Vagina (tissue), 2 donors: ENCODE data around the gene SIM1. TPM values are rescaled to one million over a fixed set of nuclear protein-coding genes. Genes with fewer than 3 reads are reported as not detected.

ENCODE experiments used
- DNase-seq, 2 donors: peaks; one replicate each; pipeline ENCODE4 v3.0.0-alpha.2; 2017; ENCODE audit errors: extremely low spot score in 2 of 2
- H3K27ac ChIP-seq: fragments of 200-600 bp; sonication (generic); one replicate; pipeline ENCODE4 v1.5.1; 2019
- H3K27me3 ChIP-seq: fragments of 200-600 bp; sonication (generic); one replicate; pipeline ENCODE4 v1.5.1; 2019
- H3K36me3 ChIP-seq, 2 donors: fragments of 200-600 bp; sonication (generic); one replicate each; pipeline ENCODE4 v1.5.1; 2017 to 2019
- H3K4me1 ChIP-seq: fragments of 200-600 bp; sonication (generic); one replicate; pipeline ENCODE4 v1.5.1; 2019
- H3K4me3 ChIP-seq, 2 donors: fragments of 200-600 bp; sonication (generic); 1 replicate in 1 of 2; 2 replicates in 1 of 2; pipeline ENCODE4 v1.5.1; 2016 to 2019
- H3K9me3 ChIP-seq: fragments of 200-600 bp; sonication (generic); one replicate; pipeline ENCODE4 v1.5.1; 2019
- POLR2A ChIP-seq, 2 donors: fragments of 450-650 bp; IDR thresholded peaks; one replicate each; pipeline ENCODE4 v1.6.1; 2017; ENCODE audit warnings: antibody characterized with exemption in 2 of 2, mild to moderate bottlenecking in 2 of 2, moderate library complexity in 2 of 2
- POLR2AphosphoS5 ChIP-seq, 2 donors: sonication (generic); formaldehyde crosslinking; IDR thresholded peaks; one replicate each; pipeline ENCODE4 v1.9.0; 2017; ENCODE audit warnings: antibody characterized with exemption in 2 of 2, mild to moderate bottlenecking in 2 of 2, low read depth in 1 of 2; ENCODE audit not compliant: insufficient read depth in 1 of 2
- intact Hi-C: fragments of 100-400 bp; cut with DNase I; formaldehyde crosslinking; loops from one replicate; pipeline ENCODE4 v1.15.1; 2023
- total RNA-seq: library from RNA; depleted of rRNA; stranded (reverse); fragments of >200 nt; gene quantifications from one replicate; pipeline ENCODE4 v1.2.3, GENCODE V29; 2016
- TF ChIP-seq, protein P1 (sequence below), 3 experiments: fragments of 450-650 bp in 2 of 3; fragments of 200-600 bp in 1 of 3; sonication (generic) in 1 of 3; IDR thresholded peaks; one replicate each; pipeline ENCODE4 v1.5.1; 2017 to 2019; ENCODE audit warnings: antibody characterized with exemption in 3 of 3, mild to moderate bottlenecking in 2 of 3, moderate library complexity in 2 of 3

SIM1 gene
- total RNA-seq, 1 donor from 2014 or later: not detected

DNA sequence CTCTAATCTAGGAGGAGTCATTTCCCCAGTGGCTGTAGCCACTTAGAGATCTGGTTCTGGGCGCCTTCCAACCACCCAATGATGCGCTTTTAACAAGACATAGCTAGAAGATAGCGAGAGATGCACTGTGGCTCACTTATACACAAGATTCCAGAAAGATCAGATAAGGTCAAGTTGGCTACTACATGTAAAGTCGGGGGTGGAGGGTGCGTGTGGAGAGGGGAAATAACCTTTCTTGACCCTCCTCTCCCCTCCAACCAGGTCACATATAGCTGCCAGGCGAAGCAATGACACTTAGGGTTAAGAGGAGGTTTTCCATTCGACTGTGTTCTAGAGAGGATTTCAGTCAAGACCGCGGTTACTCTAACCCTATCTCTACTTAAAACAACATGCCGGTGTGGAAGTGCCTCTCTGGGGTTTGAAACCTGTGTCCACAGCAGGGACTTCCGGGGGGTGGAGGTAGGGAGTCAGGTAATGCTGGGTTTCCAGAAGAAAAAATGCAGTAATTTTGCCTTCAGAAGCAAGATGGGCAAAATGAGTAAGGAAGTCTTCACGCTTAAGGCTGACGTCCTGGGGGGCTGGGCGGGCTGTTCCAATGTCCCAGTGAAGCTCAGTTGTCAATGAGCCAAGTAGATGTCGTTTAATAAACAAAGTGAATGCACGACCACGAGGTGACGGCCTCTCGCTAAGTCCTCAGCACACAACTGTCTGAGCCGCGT is 1.8 kb upstream of the SIM1 start:
- DNase-seq: peak in 1 of 2 donors; percentile 52
- intact Hi-C loops: no loop called here

DNA sequence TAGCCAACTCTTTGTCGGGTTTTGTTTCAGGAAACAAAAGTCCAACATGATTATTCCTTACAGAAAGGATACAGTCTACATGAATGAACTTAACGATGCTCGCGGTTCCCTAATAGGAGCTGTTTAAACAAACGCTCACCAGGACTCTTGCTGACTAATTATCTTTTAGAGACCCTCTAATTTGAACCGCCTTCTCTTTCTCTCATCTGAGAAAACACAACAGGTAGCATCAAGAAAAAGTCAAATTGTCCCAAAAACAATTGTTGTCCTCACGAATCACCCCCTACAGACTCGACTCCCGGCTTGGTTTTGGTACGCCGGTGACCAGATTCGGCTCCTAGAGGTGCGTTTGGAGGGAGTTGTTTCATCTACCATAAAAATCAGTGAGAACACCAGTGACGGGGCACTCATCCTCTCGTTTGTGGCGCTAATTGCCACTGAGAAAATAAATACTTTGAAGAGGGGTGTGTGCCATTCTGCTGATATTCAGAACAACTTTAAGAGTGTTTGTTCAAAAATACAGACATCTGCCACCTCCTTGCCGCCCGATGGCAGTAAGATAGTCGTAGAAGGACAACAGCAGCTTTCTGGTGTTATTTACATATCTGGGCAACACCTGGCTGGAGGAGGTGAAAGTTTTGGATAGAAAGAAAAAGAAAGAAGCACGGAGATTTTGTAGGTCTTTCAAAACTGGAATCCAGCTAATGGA is 1.1 kb upstream of the SIM1 start:
- intact Hi-C loops: no loop called here
- Histone ChIP-seq H3K36me3 (no peaks in the 10 kb centered on the region), H3K27me3 (peaks cover 33% of the 10 kb centered on the region), H3K27ac (no peak overlapping the region), H3K9me3 (no peaks in the 10 kb centered on the region), H3K4me1 (peaks cover 12% of the 10 kb centered on the region), H3K4me3 (no peak overlapping the region)
- no peak for TF ChIP-seq POLR2AphosphoS5 (IDR thresholded peaks at IDR 0.05; ENCODE audit: insufficient read depth in 1 of 2, low read depth in 1 of 2)
- TF ChIP-seq POLR2A (IDR thresholded peaks at IDR 0.05): no peak
- TF ChIP-seq, protein P1, sequence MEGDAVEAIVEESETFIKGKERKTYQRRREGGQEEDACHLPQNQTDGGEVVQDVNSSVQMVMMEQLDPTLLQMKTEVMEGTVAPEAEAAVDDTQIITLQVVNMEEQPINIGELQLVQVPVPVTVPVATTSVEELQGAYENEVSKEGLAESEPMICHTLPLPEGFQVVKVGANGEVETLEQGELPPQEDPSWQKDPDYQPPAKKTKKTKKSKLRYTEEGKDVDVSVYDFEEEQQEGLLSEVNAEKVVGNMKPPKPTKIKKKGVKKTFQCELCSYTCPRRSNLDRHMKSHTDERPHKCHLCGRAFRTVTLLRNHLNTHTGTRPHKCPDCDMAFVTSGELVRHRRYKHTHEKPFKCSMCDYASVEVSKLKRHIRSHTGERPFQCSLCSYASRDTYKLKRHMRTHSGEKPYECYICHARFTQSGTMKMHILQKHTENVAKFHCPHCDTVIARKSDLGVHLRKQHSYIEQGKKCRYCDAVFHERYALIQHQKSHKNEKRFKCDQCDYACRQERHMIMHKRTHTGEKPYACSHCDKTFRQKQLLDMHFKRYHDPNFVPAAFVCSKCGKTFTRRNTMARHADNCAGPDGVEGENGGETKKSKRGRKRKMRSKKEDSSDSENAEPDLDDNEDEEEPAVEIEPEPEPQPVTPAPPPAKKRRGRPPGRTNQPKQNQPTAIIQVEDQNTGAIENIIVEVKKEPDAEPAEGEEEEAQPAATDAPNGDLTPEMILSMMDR (IDR thresholded peaks at IDR 0.05): no peak
- DNase-seq: peak in 1 of 2 donors; percentile 27

More for the DNA sequence above, 1.8 kb upstream of the SIM1 start:
- Histone ChIP-seq H3K9me3 (no peaks in the 10 kb centered on the region), H3K36me3 (no peaks in the 10 kb centered on the region), H3K4me1 (peaks cover 12% of the 10 kb centered on the region), H3K4me3 (no peak overlapping the region), H3K27me3 (peaks cover 26% of the 10 kb centered on the region), H3K27ac (no peak overlapping the region)
- TF ChIP-seq, protein P1 (IDR thresholded peaks at IDR 0.05): no peak
- TF ChIP-seq POLR2A (IDR thresholded peaks at IDR 0.05): no peak
- TF ChIP-seq POLR2AphosphoS5 (IDR thresholded peaks at IDR 0.05; ENCODE audit: insufficient read depth in 1 of 2, low read depth in 1 of 2): no peak

DNA sequence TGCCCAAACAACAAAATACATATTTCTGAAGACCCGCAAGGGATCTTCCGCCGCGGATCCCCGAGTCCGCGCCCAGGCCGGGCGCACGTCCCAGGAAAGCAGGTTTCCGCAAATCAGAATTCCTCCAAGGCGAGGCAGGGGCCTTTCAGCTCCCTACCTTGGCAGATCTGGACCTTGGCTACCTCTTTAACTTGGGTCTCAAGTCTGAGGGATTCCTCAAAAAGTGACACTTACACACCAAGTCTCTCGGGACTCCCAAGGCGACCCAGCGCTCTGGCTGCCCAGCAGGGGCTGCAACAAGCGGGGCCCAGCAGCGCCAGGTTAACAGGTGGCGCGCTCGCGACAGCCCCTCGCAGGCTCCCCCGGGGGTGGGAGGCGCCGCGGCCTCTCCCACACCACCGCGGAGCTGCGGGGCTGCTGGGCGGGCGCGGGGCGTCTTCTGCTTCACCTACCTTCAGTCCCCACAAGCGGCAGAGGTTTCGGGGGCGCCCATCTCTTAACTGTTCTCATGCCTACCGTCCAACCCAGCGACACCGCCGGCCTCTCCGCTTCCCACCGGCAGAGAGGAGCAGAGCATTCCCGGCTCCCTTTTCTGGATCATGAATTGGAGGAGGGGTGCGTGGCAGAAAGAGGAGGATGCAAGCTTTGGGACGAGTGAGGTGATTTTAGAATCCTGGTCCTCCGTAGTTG is 414 bp downstream of the SIM1 start:
- Histone ChIP-seq H3K4me1 (peaks cover 12% of the 10 kb centered on the region), H3K27me3 (peaks cover 37% of the 10 kb centered on the region), H3K4me3 (peak overlapping the region in 1 of 2 donors; percentile 38), H3K27ac (no peak overlapping the region), H3K9me3 (no peaks in the 10 kb centered on the region), H3K36me3 (no peaks in the 10 kb centered on the region)
- TF ChIP-seq, protein P1 (IDR thresholded peaks at IDR 0.05): no peak
- TF ChIP-seq POLR2A (IDR thresholded peaks at IDR 0.05) (no peak), POLR2AphosphoS5 (IDR thresholded peaks at IDR 0.05; ENCODE audit: insufficient read depth in 1 of 2, low read depth in 1 of 2) (no peak)
- DNase-seq: peak in 1 of 2 donors; percentile 65
- intact Hi-C loops: no loop called here

DNA sequence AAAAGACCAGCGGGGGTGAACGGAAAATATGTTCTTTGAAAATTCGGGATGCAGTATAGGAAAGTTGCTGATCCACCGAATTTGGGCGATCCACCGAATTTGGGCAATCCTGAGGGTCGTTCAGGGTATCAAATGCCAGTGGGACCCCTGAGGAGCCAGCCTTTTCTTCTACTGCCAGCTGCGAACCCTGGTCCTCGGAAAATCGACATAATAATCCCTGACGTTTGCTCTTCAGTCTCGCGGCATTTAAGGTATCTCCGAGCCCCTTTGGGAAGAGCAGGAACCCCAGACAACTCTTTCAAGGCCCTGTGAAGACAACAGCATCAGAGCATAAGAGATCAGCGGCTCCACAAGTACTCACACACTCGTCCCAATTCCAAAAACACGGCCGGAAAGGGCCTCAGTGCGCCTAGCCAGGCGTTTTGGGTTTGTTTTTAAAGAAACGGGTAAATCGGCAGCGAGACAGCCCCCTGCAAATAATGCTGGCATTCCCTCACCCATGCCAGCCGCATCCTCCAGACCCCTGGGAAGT is 1.0 kb downstream of the SIM1 start:
- no peaks in the 10 kb centered on the region for H3K36me3 ChIP-seq
- TF ChIP-seq POLR2AphosphoS5 (IDR thresholded peaks at IDR 0.05; ENCODE audit: insufficient read depth in 1 of 2, low read depth in 1 of 2) (no peak), POLR2A (IDR thresholded peaks at IDR 0.05) (no peak)
- TF ChIP-seq, protein P1 (IDR thresholded peaks at IDR 0.05): no peak
- H3K27ac ChIP-seq: no peak overlapping the region
- H3K27me3 ChIP-seq: peaks cover 43% of the 10 kb centered on the region
- H3K4me3 ChIP-seq: no peak overlapping the region
- H3K9me3 ChIP-seq: no peaks in the 10 kb centered on the region
- peaks cover 12% of the 10 kb centered on the region for H3K4me1 ChIP-seq
- intact Hi-C loops: no loop called here
- peak in 1 of 2 donors; percentile 27 for DNase-seq
